ENCODE results near the gene RSPO3. TPM values are rescaled to one million over a fixed set of nuclear protein-coding genes. Genes with fewer than 3 reads are reported as not detected.
"Not testable (repeated sequence)": the region's sequence is repeated elsewhere in the genome, so short reads cannot be mapped to it uniquely, and the experiment has no call there.

The RSPO3 gene
- total RNA-seq, 1 experiment from 2014 or later = 7.7 TPM

- DNase-seq (ENCODE audit: low read depth) = no peak
- in situ Hi-C loops (cut with HindIII; ENCODE audit: low pct_unique_long_range_greater_than_20kb, low sequenced_read_pairs) = no loop called here
Measured at GRCh38 chr6:127216810-127217789, 98.6 kb downstream of the RSPO3 start.

GRCh38 chr6:127219869-127220268 is 101.4 kb downstream of the RSPO3 start:
- no peak for DNase-seq (ENCODE audit: low read depth)
- in situ Hi-C loops (cut with HindIII; ENCODE audit: low pct_unique_long_range_greater_than_20kb, low sequenced_read_pairs) = no loop called here

GRCh38 chr6:127221201-127221600 is 102.7 kb downstream of the RSPO3 start:
- DNase-seq (ENCODE audit: low read depth) = no peak
- in situ Hi-C loops (cut with HindIII; ENCODE audit: low pct_unique_long_range_greater_than_20kb, low sequenced_read_pairs) = no loop called here

GRCh38 chr6:127222418-127222817 is 103.9 kb downstream of the RSPO3 start:
- in situ Hi-C loops (cut with HindIII; ENCODE audit: low pct_unique_long_range_greater_than_20kb, low sequenced_read_pairs) = no loop called here
- DNase-seq (ENCODE audit: low read depth) = no peak

GRCh38 chr6:127225497-127225896 is 107.0 kb downstream of the RSPO3 start:
- DNase-seq (ENCODE audit: low read depth) = no peak
- in situ Hi-C loops (cut with HindIII; ENCODE audit: low pct_unique_long_range_greater_than_20kb, low sequenced_read_pairs) = no loop called here

GRCh38 chr6:127233819-127234218 is 115.3 kb downstream of the RSPO3 start:
- DNase-seq (ENCODE audit: low read depth); in situ Hi-C loops (cut with HindIII; ENCODE audit: low pct_unique_long_range_greater_than_20kb, low sequenced_read_pairs): not testable (repeated sequence)

- in situ Hi-C loops (cut with HindIII; ENCODE audit: low pct_unique_long_range_greater_than_20kb, low sequenced_read_pairs) = no loop called here
Measured at GRCh38 chr6:127243501-127243900, 125.0 kb downstream of the RSPO3 start.

More at GRCh38 chr6:127243501-127243900, 125.0 kb downstream of the RSPO3 start:
- DNase-seq (ENCODE audit: low read depth) = no peak

Other genes with a start within 250 kb of the RSPO3 start
- gene RNF146, start 148.2 kb downstream of the RSPO3 start, total RNA-seq (2014; rRNA removed; shearing (Covaris generic); ENCODE audit: low replicate concordance) = 10.4 and 17.8 TPM in 2 replicates
- 12.9 and 20.0 TPM in 2 replicates for gene ECHDC1, start 224.9 kb downstream of the RSPO3 start, total RNA-seq (2014; rRNA removed; shearing (Covaris generic); ENCODE audit: low replicate concordance)

Measured in Caki2 (cell line).